Liver (tissue), 9 donors: ENCODE measurements around the gene EDA2R. TPM values are rescaled to one million over a fixed set of nuclear protein-coding genes. Genes with fewer than 3 reads are reported as not detected.

Experiments
- DNase-seq: peaks from one replicate; pipeline ENCODE4 v3.0.0-alpha.2; 2017; ENCODE audit warnings: low spot score
- H3K27ac ChIP-seq, 2 donors: one replicate each; pipeline ENCODE4 v1.7.0; 2013; ENCODE audit warnings: inconsistent platforms in 2 of 2, low read length in 2 of 2, control low read depth in 1 of 2, low read depth in 1 of 2, mild to moderate bottlenecking in 1 of 2
- H3K27me3 ChIP-seq, 4 donors: one replicate each; pipeline versions ENCODE4 v1.6.1 to v1.7.0; 2013; ENCODE audit warnings: low read length in 3 of 4, inconsistent platforms in 1 of 4, mild to moderate bottlenecking in 1 of 4, moderate library complexity in 1 of 4; ENCODE audit not compliant: control insufficient read depth in 4 of 4, insufficient read depth in 4 of 4
- H3K36me3 ChIP-seq, 4 donors: one replicate each; pipeline versions ENCODE4 v1.6.1 to v1.7.0; 2013; ENCODE audit warnings: low read length in 3 of 4, mild to moderate bottlenecking in 3 of 4, low read depth in 1 of 4, moderate library complexity in 1 of 4; ENCODE audit not compliant: control insufficient read depth in 4 of 4, insufficient read depth in 3 of 4
- H3K4me1 ChIP-seq, 4 donors: one replicate each; pipeline versions ENCODE4 v1.6.1 to v1.7.0; 2013; ENCODE audit warnings: low read length in 3 of 4, mild to moderate bottlenecking in 3 of 4, moderate library complexity in 1 of 4; ENCODE audit not compliant: control insufficient read depth in 4 of 4, insufficient read depth in 4 of 4
- H3K4me3 ChIP-seq, 3 donors: one replicate each; pipeline versions ENCODE4 v1.6.1 to v1.7.0; 2013; ENCODE audit warnings: low read length in 3 of 3, control low read depth in 1 of 3, low read depth in 1 of 3, mild to moderate bottlenecking in 1 of 3
- H3K9ac ChIP-seq, 2 donors: one replicate each; pipeline ENCODE4 v1.7.0; 2013; ENCODE audit warnings: low read length in 2 of 2, mild to moderate bottlenecking in 2 of 2, moderate library complexity in 2 of 2, control low read depth in 1 of 2, low read depth in 1 of 2
- H3K9me3 ChIP-seq, 4 donors: one replicate each; pipeline versions ENCODE4 v1.6.1 to v1.7.0; 2013; ENCODE audit warnings: low read length in 3 of 4; ENCODE audit not compliant: control insufficient read depth in 4 of 4
- ATF3 ChIP-seq: IDR thresholded peaks from 2 replicates; pipeline ENCODE4 v1.6.1; 2016; ENCODE audit warnings: antibody characterized with exemption
- EGR1 ChIP-seq, 2 donors: IDR thresholded peaks; 2 replicates each; pipeline ENCODE4 v1.6.1; 2016 to 2018; ENCODE audit warnings: antibody characterized with exemption in 2 of 2, low read depth in 2 of 2
- FOXA2 ChIP-seq: IDR thresholded peaks from 2 replicates; pipeline ENCODE4 v1.6.1; 2016; ENCODE audit warnings: antibody characterized with exemption
- HNF4A ChIP-seq, 2 donors: conservative IDR thresholded peaks; 2 replicates each; pipeline ENCODE4 v1.6.1; 2016; ENCODE audit warnings: antibody characterized with exemption in 2 of 2, mild to moderate bottlenecking in 2 of 2
- HNF4G ChIP-seq: IDR thresholded peaks from 2 replicates; pipeline ENCODE4 v1.6.1; 2016; ENCODE audit warnings: antibody characterized with exemption
- JUND ChIP-seq, 2 donors: IDR thresholded peaks; 2 replicates each; pipeline ENCODE4 v1.6.1; 2016; ENCODE audit warnings: antibody characterized with exemption in 2 of 2
- NR2F2 ChIP-seq: IDR thresholded peaks from 2 replicates; pipeline ENCODE4 v1.6.1; 2016; ENCODE audit warnings: antibody characterized with exemption
- RAD21 ChIP-seq, 2 donors: IDR thresholded peaks; 2 replicates each; pipeline ENCODE4 v1.6.1; 2016; ENCODE audit warnings: antibody characterized with exemption in 2 of 2, mild to moderate bottlenecking in 2 of 2
- REST ChIP-seq: IDR thresholded peaks from 2 replicates; pipeline ENCODE4 v1.6.1; 2016; ENCODE audit warnings: antibody characterized with exemption, mild to moderate bottlenecking
- RXRA ChIP-seq, 2 donors: IDR thresholded peaks; 2 replicates each; pipeline ENCODE4 v1.6.1; 2017 to 2018; ENCODE audit warnings: antibody characterized with exemption in 2 of 2, mild to moderate bottlenecking in 1 of 2
- SP1 ChIP-seq: IDR thresholded peaks from 2 replicates; pipeline ENCODE4 v1.6.1; 2018; ENCODE audit warnings: antibody characterized with exemption, mild to moderate bottlenecking
- TAF1 ChIP-seq: conservative IDR thresholded peaks from 2 replicates; pipeline ENCODE4 v1.6.1; 2016; ENCODE audit warnings: antibody characterized with exemption, mild to moderate bottlenecking
- YY1 ChIP-seq: IDR thresholded peaks from 2 replicates; pipeline ENCODE4 v1.6.1; 2016; ENCODE audit warnings: antibody characterized with exemption, mild to moderate bottlenecking
- ZBTB33 ChIP-seq: IDR thresholded peaks from 2 replicates; pipeline ENCODE4 v1.6.1; 2016; ENCODE audit warnings: antibody characterized with exemption
- WGBS: extraction: QIAGEN DNeasy Blood & Tissue Kit; methylation state at CpG from one replicate; pipeline ENCODE4 v1.1.7; 2013; 5-methylcytosine and 5-hydroxymethylcytosine counted together
- polyA plus RNA-seq, 2 donors: library from polyadenylated mRNA; stranded (reverse) in 1 of 2; unstranded in 1 of 2; fragments of 200-250 nt in 1 of 2; fragments of >200 nt in 1 of 2; fragmentation: Nextera tagmentation in 1 of 2; extraction: Ambion mirVana in 1 of 2; gene quantifications; one replicate each; pipeline versions ENCODE4 v1.2.1 to v1.2.3, GENCODE V29; 2013 to 2015
- total RNA-seq, 2 donors: library from RNA; depleted of rRNA; stranded (reverse); fragments of >200 nt; gene quantifications; one replicate each; pipeline ENCODE4 v1.2.3, GENCODE V29; 2014
- donor health status: healthy.
- donor health status: healthy.
- donor health status: healthy.
- donor health status: healthy.
- donor health status: healthy.

The EDA2R gene
- total and polyA plus RNA-seq, 4 donors, result 0.01 to 0.09 TPM; not detected in 2

GRCh38 chrX:66676990-66677389, 38.1 kb upstream of the EDA2R start:
- Histone ChIP-seq H3K27ac (no peak overlapping the region), H3K9ac (no peak overlapping the region), H3K36me3 (no peaks in the 10 kb centered on the region), H3K4me1 (no peaks in the 10 kb centered on the region), H3K9me3 (peaks cover 0 to 4% (median 0%) of the 10 kb centered on the region in 4 donors), H3K4me3 (no peak overlapping the region), H3K27me3 (peaks cover 0 to 2% (median 0%) of the 10 kb centered on the region in 4 donors)
- WGBS, result 71% methylated on average over 2 of the region's 2 CpGs
- TF ChIP-seq ATF3 (no peak), JUND (IDR thresholded peaks at IDR 0.05) (no peak), RAD21 (IDR thresholded peaks at IDR 0.05) (no peak), FOXA2 (no peak), HNF4A (conservative IDR thresholded peaks at IDR 0.05) (no peak), REST (no peak), YY1 (no peak), RXRA (IDR thresholded peaks at IDR 0.05) (no peak), EGR1 (IDR thresholded peaks at IDR 0.05; ENCODE audit: low read depth in 2 of 2) (no peak), NR2F2 (no peak), ZBTB33 (no peak), TAF1 (no peak)
- no peak for DNase-seq

GRCh38 chrX:66676413-66676812, 37.5 kb upstream of the EDA2R start:
- WGBS, result 67% methylated on average over 1 of the region's 1 CpG
- no peak overlapping the region for H3K27ac ChIP-seq

More at GRCh38 chrX:66676413-66676812, 37.5 kb upstream of the EDA2R start:
- Histone ChIP-seq H3K4me3 (no peak overlapping the region), H3K9me3 (peaks cover 0 to 8% (median 0%) of the 10 kb centered on the region in 4 donors), H3K9ac (no peak overlapping the region), H3K36me3 (no peaks in the 10 kb centered on the region), H3K4me1 (no peaks in the 10 kb centered on the region), H3K27me3 (peaks cover 0 to 2% (median 0%) of the 10 kb centered on the region in 4 donors)
- no peak for DNase-seq
- TF ChIP-seq REST (no peak), TAF1 (no peak), FOXA2 (no peak), HNF4G (no peak), EGR1 (IDR thresholded peaks at IDR 0.05; ENCODE audit: low read depth in 2 of 2) (no peak), YY1 (no peak), RXRA (IDR thresholded peaks at IDR 0.05) (no peak), SP1 (no peak)
